Gastrocnemius medialis (tissue), 4 donors: Measurements from ENCODE around the gene PTPRN2. TPM values are rescaled to one million over a fixed set of nuclear protein-coding genes. Genes with fewer than 3 reads are reported as not detected.

Experiments used
- ATAC-seq, 2 donors: fragments of 150-250 bp; one replicate each; pipeline ENCODE4 v1.9.1; 2016
- DNase-seq, 2 donors: peaks; one replicate each; pipeline ENCODE4 v3.0.0-alpha.2; 2019
- H3K27ac ChIP-seq, 4 donors: fragments of 200-600 bp; sonication (generic); 1 replicate in 1 of 4; 2 replicates in 3 of 4; pipeline ENCODE4 v1.5.1; 2016 to 2018; ENCODE audit warnings: mild to moderate bottlenecking in 2 of 4, moderate library complexity in 1 of 4
- H3K27me3 ChIP-seq, 3 donors: fragments of 200-600 bp; sonication (generic) in 2 of 3; 1 replicate in 1 of 3; 2 replicates in 2 of 3; pipeline versions ENCODE4 v1.5.1 to v1.6.0; 2016 to 2019; ENCODE audit warnings: mild to moderate bottlenecking in 1 of 3, moderate library complexity in 1 of 3
- H3K36me3 ChIP-seq, 2 donors: fragments of 200-600 bp; sonication (generic) in 1 of 2; one replicate each; pipeline ENCODE4 v1.5.1; 2017 to 2018
- H3K4me1 ChIP-seq, 2 donors: fragments of 200-600 bp; sonication (generic) in 1 of 2; one replicate each; pipeline ENCODE4 v1.5.1; 2016 to 2017; ENCODE audit warnings: mild to moderate bottlenecking in 2 of 2
- H3K4me3 ChIP-seq, 4 donors: fragments of 200-600 bp; sonication (generic) in 3 of 4; 1 replicate in 1 of 4; 2 replicates in 3 of 4; pipeline ENCODE4 v1.5.1; 2016 to 2019; ENCODE audit warnings: mild to moderate bottlenecking in 2 of 4
- H3K9me3 ChIP-seq, 3 donors: fragments of 200-600 bp; sonication (generic) in 2 of 3; 1 replicate in 1 of 3; 2 replicates in 2 of 3; pipeline ENCODE4 v1.5.1; 2016 to 2019
- POLR2A ChIP-seq, 2 donors: fragments of 450-650 bp; IDR thresholded peaks; one replicate each; pipeline ENCODE4 v1.6.1; 2017; ENCODE audit warnings: antibody characterized with exemption in 2 of 2, mild to moderate bottlenecking in 2 of 2, moderate library complexity in 2 of 2
- in situ Hi-C, 4 donors: fragments of 200-750 bp; cut with MboI; loops; one replicate each; pipeline versions ENCODE4 v1.15.0 to v1.8.0; 2017; ENCODE audit warnings: low sequenced_read_pairs in 4 of 4
- intact Hi-C: fragments of 100-400 bp; cut with DNase I; formaldehyde crosslinking; loops from one replicate; pipeline ENCODE4 v1.15.1; 2023; ENCODE audit warnings: low total_unique reads
- total RNA-seq, 4 donors: library from RNA; depleted of rRNA; stranded (reverse); fragments of >200 nt; gene quantifications; one replicate each; pipeline versions ENCODE4 v1.1.0 to v1.2.3, GENCODE V29; 2016
- TF ChIP-seq, protein P1 (sequence below), 5 experiments: fragments of 450-650 bp in 3 of 5; fragments of 200-600 bp in 2 of 5; sonication (generic) in 2 of 5; IDR thresholded peaks in 4 of 5; conservative IDR thresholded peaks in 1 of 5; 1 replicate in 4 of 5; 2 replicates in 1 of 5; pipeline ENCODE4 v1.5.1; 2016 to 2019; ENCODE audit warnings: antibody characterized with exemption in 5 of 5, mild to moderate bottlenecking in 3 of 5, moderate library complexity in 3 of 5

The PTPRN2 gene
- total RNA-seq, 4 donors from 2014 or later, result 0.66 to 0.85 (median 0.81) TPM

DNA sequence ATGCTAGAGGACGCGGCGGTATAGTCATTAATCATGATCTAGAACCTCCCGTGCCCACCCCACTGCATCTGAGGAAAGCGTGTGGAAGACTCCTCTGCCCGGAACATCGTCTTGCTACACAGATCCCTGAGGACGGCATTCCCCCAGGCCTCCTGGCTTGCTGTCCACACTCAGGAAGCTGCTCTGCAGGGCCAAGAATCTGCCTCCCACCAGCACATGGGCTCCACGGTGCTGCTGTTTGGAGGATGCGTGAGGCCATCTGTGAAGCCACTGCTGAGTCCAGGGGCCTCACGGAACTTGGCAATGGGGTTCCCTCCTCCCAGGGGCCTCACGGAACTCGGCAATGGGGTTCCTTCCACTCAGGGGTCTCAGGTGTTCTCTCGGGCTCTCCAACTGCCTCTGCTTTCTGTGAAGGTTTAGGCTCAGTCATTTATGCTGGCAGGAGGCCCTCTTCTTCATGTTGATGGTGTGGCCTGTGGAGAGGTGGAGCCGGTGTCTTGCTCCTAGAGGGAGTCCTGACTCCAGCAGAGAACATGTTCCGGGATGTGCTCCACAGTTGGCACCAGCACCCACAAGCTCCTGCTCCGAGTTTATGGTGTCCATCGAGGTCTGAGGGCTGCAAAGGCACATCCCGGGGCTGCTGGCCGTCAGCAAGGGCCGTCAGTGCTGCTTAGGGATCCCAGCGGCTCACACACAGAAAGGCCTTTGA lies 977.5 kb downstream of the PTPRN2 start:
- Histone ChIP-seq H3K9me3 (no peaks in the 10 kb centered on the region), H3K4me3 (no peak overlapping the region), H3K27me3 (peaks cover 0 to 17% (median 16%) of the 10 kb centered on the region in 3 donors), H3K36me3 (no peaks in the 10 kb centered on the region), H3K4me1 (no peaks in the 10 kb centered on the region), H3K27ac (no peak overlapping the region)
- no peak for TF ChIP-seq POLR2A (IDR thresholded peaks at IDR 0.05)
- TF ChIP-seq, protein P1, sequence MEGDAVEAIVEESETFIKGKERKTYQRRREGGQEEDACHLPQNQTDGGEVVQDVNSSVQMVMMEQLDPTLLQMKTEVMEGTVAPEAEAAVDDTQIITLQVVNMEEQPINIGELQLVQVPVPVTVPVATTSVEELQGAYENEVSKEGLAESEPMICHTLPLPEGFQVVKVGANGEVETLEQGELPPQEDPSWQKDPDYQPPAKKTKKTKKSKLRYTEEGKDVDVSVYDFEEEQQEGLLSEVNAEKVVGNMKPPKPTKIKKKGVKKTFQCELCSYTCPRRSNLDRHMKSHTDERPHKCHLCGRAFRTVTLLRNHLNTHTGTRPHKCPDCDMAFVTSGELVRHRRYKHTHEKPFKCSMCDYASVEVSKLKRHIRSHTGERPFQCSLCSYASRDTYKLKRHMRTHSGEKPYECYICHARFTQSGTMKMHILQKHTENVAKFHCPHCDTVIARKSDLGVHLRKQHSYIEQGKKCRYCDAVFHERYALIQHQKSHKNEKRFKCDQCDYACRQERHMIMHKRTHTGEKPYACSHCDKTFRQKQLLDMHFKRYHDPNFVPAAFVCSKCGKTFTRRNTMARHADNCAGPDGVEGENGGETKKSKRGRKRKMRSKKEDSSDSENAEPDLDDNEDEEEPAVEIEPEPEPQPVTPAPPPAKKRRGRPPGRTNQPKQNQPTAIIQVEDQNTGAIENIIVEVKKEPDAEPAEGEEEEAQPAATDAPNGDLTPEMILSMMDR (IDR thresholded peaks at IDR 0.05 in 4 of 5, conservative IDR thresholded peaks at IDR 0.05 in 1 of 5), result no peak
- intact Hi-C loops (no loop called here), in situ Hi-C loops (no loop called here)
- DNase-seq, result no peak
- no peak for ATAC-seq

DNA sequence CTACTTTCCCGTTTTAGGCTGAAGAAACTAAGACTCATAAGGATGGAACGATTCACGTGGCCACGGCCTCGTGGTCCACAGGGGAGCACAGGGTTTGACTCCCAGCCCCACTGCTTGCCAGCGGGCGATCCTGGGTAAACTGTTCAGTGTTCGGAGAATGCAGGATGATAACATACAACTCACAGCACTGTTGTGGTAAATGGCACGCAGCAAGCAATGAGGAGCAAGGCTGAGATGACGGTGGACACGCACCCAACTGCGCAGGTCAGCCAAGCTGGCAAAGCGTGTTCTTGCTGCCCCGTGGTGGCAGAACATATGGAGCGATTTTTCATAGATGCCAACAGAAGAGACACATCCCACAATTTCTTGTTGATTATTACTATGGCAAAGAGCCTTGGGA lies 978.1 kb downstream of the PTPRN2 start:
- ATAC-seq, result no peak
- intact Hi-C loops, result no loop called here
- Histone ChIP-seq H3K27me3 (peaks cover 0 to 17% (median 16%) of the 10 kb centered on the region in 3 donors), H3K27ac (no peak overlapping the region), H3K4me3 (no peak overlapping the region), H3K36me3 (no peaks in the 10 kb centered on the region), H3K4me1 (no peaks in the 10 kb centered on the region), H3K9me3 (no peaks in the 10 kb centered on the region)
- in situ Hi-C loops, result no loop called here
- no peak for DNase-seq
- no peak for TF ChIP-seq POLR2A (IDR thresholded peaks at IDR 0.05)
- TF ChIP-seq, protein P1 (IDR thresholded peaks at IDR 0.05 in 4 of 5, conservative IDR thresholded peaks at IDR 0.05 in 1 of 5), result no peak

DNA sequence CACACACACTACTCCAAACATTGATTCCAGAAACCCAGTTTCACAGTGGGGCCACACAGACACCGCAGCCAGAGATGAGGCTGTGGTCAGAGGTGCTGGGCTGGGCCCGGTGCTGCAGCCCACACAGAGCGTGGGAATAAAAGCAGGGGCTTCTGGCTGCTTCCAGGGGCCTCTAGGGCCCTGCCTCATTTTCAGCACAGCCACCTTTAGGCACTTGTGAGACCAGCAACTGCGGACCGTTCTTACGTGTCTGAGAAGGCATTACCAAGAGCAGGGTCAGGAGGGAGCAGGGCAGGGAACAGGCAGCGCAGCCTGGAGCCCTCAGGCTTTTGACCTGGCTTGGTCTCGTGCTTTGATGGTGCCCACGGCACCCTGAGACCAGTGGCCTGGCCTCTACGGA lies 980.4 kb downstream of the PTPRN2 start:
- ATAC-seq, result no peak
- Histone ChIP-seq H3K27ac (no peak overlapping the region), H3K27me3 (no peaks in the 10 kb centered on the region), H3K4me1 (no peaks in the 10 kb centered on the region), H3K4me3 (no peak overlapping the region), H3K36me3 (no peaks in the 10 kb centered on the region), H3K9me3 (no peaks in the 10 kb centered on the region)
- no peak for DNase-seq
- TF ChIP-seq, protein P1 (IDR thresholded peaks at IDR 0.05 in 4 of 5, conservative IDR thresholded peaks at IDR 0.05 in 1 of 5), result no peak
- TF ChIP-seq POLR2A (IDR thresholded peaks at IDR 0.05), result no peak
- in situ Hi-C loops, result no loop called here
- intact Hi-C loops, result no loop called here

DNA sequence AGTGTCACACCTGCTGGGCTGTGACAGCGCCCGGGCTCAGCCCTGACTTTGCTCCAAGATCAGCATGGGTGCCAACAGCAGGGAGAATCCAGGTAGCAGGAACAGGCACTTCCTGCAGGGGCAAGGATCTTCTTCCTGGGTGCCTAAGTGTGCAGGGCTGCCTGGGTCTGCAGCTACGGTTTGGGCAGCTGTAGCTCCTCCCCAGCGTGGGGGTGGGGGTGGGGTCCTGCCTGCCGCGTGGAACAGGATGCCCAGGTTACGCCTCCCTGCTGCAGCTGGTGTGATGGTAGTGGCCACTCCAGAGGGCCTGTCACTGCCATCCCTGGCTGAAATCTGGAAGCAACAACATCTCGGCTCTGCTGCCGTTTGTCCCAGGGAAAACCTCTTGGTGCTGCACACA lies 981.5 kb downstream of the PTPRN2 start:
- no peak overlapping the region for H3K27ac ChIP-seq
- H3K4me3 ChIP-seq, result no peak overlapping the region
- ATAC-seq (no peak), DNase-seq (no peak)
- no peaks in the 10 kb centered on the region for H3K9me3 ChIP-seq
- no peaks in the 10 kb centered on the region for H3K4me1 ChIP-seq
- no peaks in the 10 kb centered on the region for H3K27me3 ChIP-seq
- no peak for TF ChIP-seq POLR2A (IDR thresholded peaks at IDR 0.05)
- TF ChIP-seq, protein P1 (IDR thresholded peaks at IDR 0.05 in 4 of 5, conservative IDR thresholded peaks at IDR 0.05 in 1 of 5), result no peak
- intact Hi-C loops, result no loop called here
- in situ Hi-C loops, result no loop called here
- no peaks in the 10 kb centered on the region for H3K36me3 ChIP-seq

DNA sequence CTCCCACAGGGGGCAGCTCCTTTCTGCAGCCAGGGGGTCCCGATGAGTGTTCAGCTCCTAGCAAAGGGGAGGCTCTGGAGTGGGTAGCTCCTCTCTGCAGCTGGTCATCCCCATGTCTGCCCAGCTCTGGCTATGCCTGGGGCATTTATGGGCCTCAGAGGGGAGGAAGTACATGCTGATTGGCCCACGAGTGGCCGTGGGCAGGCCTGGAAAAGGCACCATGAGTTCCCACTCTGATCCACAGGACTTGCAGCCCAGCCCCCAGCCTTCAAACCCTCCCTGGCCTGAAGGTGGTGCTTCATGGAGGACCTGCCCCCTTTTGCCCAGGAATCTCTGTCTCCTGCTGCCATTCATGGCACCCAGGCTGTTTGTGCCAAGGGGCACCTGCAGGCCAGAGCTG lies 982.0 kb downstream of the PTPRN2 start:
- Histone ChIP-seq H3K27me3 (no peaks in the 10 kb centered on the region), H3K4me1 (no peaks in the 10 kb centered on the region), H3K27ac (no peak overlapping the region), H3K9me3 (no peaks in the 10 kb centered on the region), H3K4me3 (no peak overlapping the region), H3K36me3 (no peaks in the 10 kb centered on the region)
- DNase-seq, result no peak
- no peak for ATAC-seq
- intact Hi-C loops, result no loop called here
- TF ChIP-seq, protein P1 (IDR thresholded peaks at IDR 0.05 in 4 of 5, conservative IDR thresholded peaks at IDR 0.05 in 1 of 5), result no peak
- no peak for TF ChIP-seq POLR2A (IDR thresholded peaks at IDR 0.05)
- in situ Hi-C loops, result no loop called here
